Psoas muscle (tissue), 8 donors: ENCODE data around the gene PDHX. TPM values are rescaled to one million over a fixed set of nuclear protein-coding genes. Genes with fewer than 3 reads are reported as not detected.

Experiments
- ATAC-seq, 4 donors: fragments of 200-7000 bp; cut with Tn5 transposase; one replicate each; pipeline ENCODE4 v1.9.1; 2020; ENCODE audit warnings: moderate library complexity in 3 of 4, mild to moderate bottlenecking in 2 of 4
- DNase-seq, 2 donors: peaks; one replicate each; pipeline ENCODE4 v3.0.0-alpha.2; 2020
- H3K27ac ChIP-seq: fragments of 200-600 bp; one replicate; pipeline ENCODE4 v1.8.0; 2022
- H3K27me3 ChIP-seq, 3 donors: fragments of 200-600 bp in 1 of 3; one replicate each; pipeline versions ENCODE4 v1.6.1 to v1.8.0; 2013 to 2022; ENCODE audit warnings: low read length in 2 of 3, mild to moderate bottlenecking in 2 of 3, moderate library complexity in 1 of 3; ENCODE audit not compliant: insufficient read depth in 3 of 3
- H3K36me3 ChIP-seq, 2 donors: fragments of 200-600 bp in 1 of 2; one replicate each; pipeline versions ENCODE4 v1.6.1 to v1.8.0; 2013 to 2022; ENCODE audit warnings: low read depth in 1 of 2, mild to moderate bottlenecking in 1 of 2, moderate library complexity in 1 of 2; ENCODE audit not compliant: insufficient read depth in 1 of 2
- H3K4me1 ChIP-seq: fragments of 200-600 bp; one replicate; pipeline ENCODE4 v1.8.0; 2022
- H3K4me3 ChIP-seq: fragments of 200-600 bp; one replicate; pipeline ENCODE4 v1.8.0; 2022; ENCODE audit warnings: mild to moderate bottlenecking
- H3K9me3 ChIP-seq: fragments of 200-600 bp; one replicate; pipeline ENCODE4 v1.8.0; 2022
- CTCF ChIP-seq: fragments of 200-600 bp; IDR thresholded peaks from one replicate; pipeline ENCODE4 v1.8.0; 2022; ENCODE audit warnings: antibody characterized with exemption
- WGBS, 3 donors: extraction: QIAGEN DNeasy Blood & Tissue Kit; methylation state at CpG; one replicate each; pipeline versions ENCODE4 v1.1.6 to v1.1.7; 2013; 5-methylcytosine and 5-hydroxymethylcytosine counted together
- intact Hi-C, 2 donors: fragments of 100-400 bp; cut with DNase I; formaldehyde crosslinking; loops; one replicate each; pipeline versions ENCODE4 v1.11.0 to v1.14.2; 2022
- polyA plus RNA-seq, 3 donors: library from polyadenylated mRNA; stranded (reverse); fragments of 200-250 nt; gene quantifications; one replicate each; pipeline ENCODE4 v1.2.3, GENCODE V29; 2013
- total RNA-seq, 4 donors: library from RNA; stranded (reverse); fragmentation: NEBNext Ultra II Directional in 2 of 4; extraction: Animal tissue kit (Norgen Biotek cat#: 25700) in 2 of 4; gene quantifications; one replicate each; pipeline versions ENCODE4 v1.2.1 to v1.2.4, GENCODE V29; 2021 to 2023
- donor health status: healthy with polysubstance abuse.
- donor health status: DM: no; HTN: no; CAD: no; lungs with moderate emphysema.
- donor health status: Bipolar disorder and iron deficiency.
- donor health status: healthy.
- donor health status: DM: yes; HTN: yes; CAD: no.
- donor health status: DM: no; HTN: no; CAD: no.
- donor health status: DM: no; HTN: no; CAD: no.
- donor health status: DM: yes; HTN: yes; CAD: no.

Gene PDHX
- total and polyA plus RNA-seq, 7 donors: 64.6 to 189 (median 101) TPM

- Histone ChIP-seq H3K36me3 (no peaks in the 10 kb centered on the region), H3K9me3 (no peaks in the 10 kb centered on the region), H3K4me1 (peaks cover 17% of the 10 kb centered on the region), H3K27me3 (no peaks in the 10 kb centered on the region), H3K4me3 (no peak overlapping the region), H3K27ac (no peak overlapping the region)
- intact Hi-C loops: no loop called here
- DNase-seq: no peak
- WGBS, 3 donors: 78 to 91% (median 90%) methylated on average over 6 of the region's 6 CpGs
- TF ChIP-seq CTCF: no peak
- ATAC-seq: no peak
Measured at GRCh38 chr11:35033011-35033410, 116.6 kb downstream of the PDHX start.

DNA sequence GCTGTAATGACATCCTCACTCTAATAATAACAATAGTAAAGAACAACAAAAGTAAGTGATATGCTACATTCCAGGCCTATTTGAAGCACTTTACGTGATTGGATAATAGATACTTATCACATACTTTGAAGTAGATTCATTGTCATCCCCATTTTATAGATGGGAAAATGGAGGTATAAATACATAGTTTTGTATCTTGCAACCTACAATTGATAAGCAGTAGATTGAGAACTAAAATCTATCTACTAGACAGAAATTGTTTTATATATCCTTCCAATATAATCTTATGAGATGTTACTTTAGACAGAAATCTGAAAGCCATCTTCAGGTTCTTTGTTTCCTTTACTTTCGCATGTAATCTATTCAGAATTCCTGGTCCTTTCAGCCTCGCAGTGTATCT lies 118.0 kb downstream of the PDHX start:
- TF ChIP-seq CTCF: no peak
- 86 to 94% (median 94%) methylated on average over 3 of the region's 3 CpGs for WGBS, 3 donors
- H3K36me3 ChIP-seq: no peaks in the 10 kb centered on the region
- peaks cover 17% of the 10 kb centered on the region for H3K4me1 ChIP-seq
- no peak overlapping the region for H3K27ac ChIP-seq
- no peaks in the 10 kb centered on the region for H3K9me3 ChIP-seq
- intact Hi-C loops: no loop called here
- no peaks in the 10 kb centered on the region for H3K27me3 ChIP-seq
- H3K4me3 ChIP-seq: no peak overlapping the region
- DNase-seq: no peak
- no peak for ATAC-seq

- no peak for TF ChIP-seq CTCF
- ATAC-seq (no peak), DNase-seq (no peak)
- no peaks in the 10 kb centered on the region for H3K36me3 ChIP-seq
- H3K27me3 ChIP-seq: no peaks in the 10 kb centered on the region
- 59 to 67% (median 60%) methylated on average over 3 of the region's 3 CpGs for WGBS, 3 donors
- H3K4me1 ChIP-seq: peaks cover 12% of the 10 kb centered on the region
- H3K4me3 ChIP-seq: no peak overlapping the region
- intact Hi-C loops: no loop called here
- H3K9me3 ChIP-seq: no peaks in the 10 kb centered on the region
- no peak overlapping the region for H3K27ac ChIP-seq
Measured at GRCh38 chr11:35035894-35036408, 119.5 kb downstream of the PDHX start.

GRCh38 chr11:35036639-35037038 lies 120.2 kb downstream of the PDHX start:
- Histone ChIP-seq H3K4me3 (no peak overlapping the region), H3K4me1 (peaks cover 15% of the 10 kb centered on the region), H3K27ac (no peak overlapping the region), H3K9me3 (no peaks in the 10 kb centered on the region), H3K36me3 (no peaks in the 10 kb centered on the region), H3K27me3 (no peaks in the 10 kb centered on the region)
- intact Hi-C loops: no loop called here
- no peak for TF ChIP-seq CTCF
- no peak for DNase-seq
- no peak for ATAC-seq
- 27 to 53% (median 48%) methylated on average over 3 of the region's 3 CpGs for WGBS, 3 donors

- Histone ChIP-seq H3K4me1 (peaks cover 31% of the 10 kb centered on the region), H3K4me3 (no peak overlapping the region), H3K9me3 (no peaks in the 10 kb centered on the region), H3K36me3 (no peaks in the 10 kb centered on the region), H3K27ac (no peak overlapping the region), H3K27me3 (no peaks in the 10 kb centered on the region)
- DNase-seq: no peak
- intact Hi-C loops: no loop called here
- ATAC-seq: no peak
- no peak for TF ChIP-seq CTCF
- WGBS, 3 donors: 85 to 93% (median 89%) methylated on average over 5 of the region's 5 CpGs
Measured at GRCh38 chr11:35038211-35038928, 122.0 kb downstream of the PDHX start.
